CD4-positive, alpha-beta T cell (primary cell): ENCODE measurements around the gene DYRK2. TPM values are rescaled to one million over a fixed set of nuclear protein-coding genes. Genes with fewer than 3 reads are reported as not detected.
"Not testable (repeated sequence)": the region's sequence is repeated elsewhere in the genome, so short reads cannot be mapped to it uniquely, and the experiment has no call there.

Experiments used
- ATAC-seq: fragments of 200-7000 bp; cut with Tn5 transposase; one replicate; pipeline ENCODE4 v1.10.0; 2022; ENCODE audit warnings: mild to moderate bottlenecking; ENCODE audit not compliant: poor library complexity
- CTCF ChIA-PET: fragments of 350-600 bp; sonication (Branson Sonifier 250); formaldehyde crosslinking; loops from one replicate; lab custom pipeline; 2021; ENCODE audit warnings: antibody characterized with exemption, inconsistent platforms; lab: Charles Lee
- POLR2A ChIA-PET: fragments of 350-600 bp; sonication (Branson Sonifier 250); formaldehyde crosslinking; loops from one replicate; lab custom pipeline; 2021; ENCODE audit warnings: antibody characterized with exemption, inconsistent platforms; lab: Charles Lee
- DNase-seq, 14 experiments: peaks; one replicate each; pipeline ENCODE4 v3.0.0-alpha.2; 2013 to 2020; ENCODE audit warnings: mixed read lengths in 2 of 14
- H3K27ac ChIP-seq, 2 donors: one replicate each; pipeline versions ENCODE4 v1.5.1 to v1.7.0; 2013; ENCODE audit warnings: low read length in 2 of 2, low read depth in 1 of 2, mild to moderate bottlenecking in 1 of 2
- H3K27me3 ChIP-seq, 2 experiments: 1 replicate in 1 of 2; 2 replicates in 1 of 2; pipeline versions ENCODE4 v1.6.1 to v1.7.0; 2013; ENCODE audit warnings: low read length in 2 of 2, control low read depth in 1 of 2, mild to moderate bottlenecking in 1 of 2, moderate library complexity in 1 of 2; ENCODE audit not compliant: insufficient read depth in 2 of 2, control insufficient read depth in 1 of 2
- H3K36me3 ChIP-seq: one replicate; pipeline ENCODE4 v1.6.1; 2013; ENCODE audit warnings: low read length, control low read depth; ENCODE audit not compliant: insufficient read depth
- H3K4me1 ChIP-seq: one replicate; pipeline ENCODE4 v1.6.1; 2013; ENCODE audit warnings: low read length, control low read depth; ENCODE audit not compliant: insufficient read depth
- H3K4me3 ChIP-seq: one replicate; pipeline ENCODE4 v1.5.1; 2013; ENCODE audit warnings: mild to moderate bottlenecking, low read length, moderate library complexity
- H3K9me3 ChIP-seq, 2 experiments: 1 replicate in 1 of 2; 2 replicates in 1 of 2; pipeline versions ENCODE4 v1.6.1 to v1.7.0; 2013; ENCODE audit warnings: low read length in 2 of 2, mild to moderate bottlenecking in 2 of 2, control low read depth in 1 of 2, moderate library complexity in 1 of 2; ENCODE audit not compliant: control insufficient read depth in 1 of 2, insufficient read depth in 1 of 2
- H3K27ac Mint-ChIP-seq: one replicate; pipeline ENCODE4 v1.8.0; 2020; ENCODE audit warnings: mixed read lengths
- H3K27me3 Mint-ChIP-seq: one replicate; pipeline ENCODE4 v1.8.0; 2021; ENCODE audit warnings: mixed read lengths
- H3K36me3 Mint-ChIP-seq: one replicate; pipeline ENCODE4 v1.8.0; 2021; ENCODE audit warnings: low read depth, mixed read lengths
- H3K4me1 Mint-ChIP-seq: one replicate; pipeline ENCODE4 v1.8.0; 2021; ENCODE audit warnings: low read depth, mixed read lengths
- H3K4me3 Mint-ChIP-seq: one replicate; pipeline ENCODE4 v1.8.0; 2020; ENCODE audit warnings: mild to moderate bottlenecking, mixed read lengths
- H3K9me3 Mint-ChIP-seq: one replicate; pipeline ENCODE4 v1.8.0; 2020; ENCODE audit warnings: mixed read lengths
- CTCF ChIP-seq: fragments of 200-600 bp; IDR thresholded peaks from one replicate; pipeline ENCODE4 v1.8.0; 2022; ENCODE audit warnings: antibody characterized with exemption, mild to moderate bottlenecking
- intact Hi-C, 2 experiments: fragments of 100-400 bp; cut with DNase I in 1 of 2; cut with micrococcal nuclease in 1 of 2; formaldehyde crosslinking; loops; one replicate each; pipeline versions ENCODE4 v1.15.1 to v1.9.0; 2023 to 2025; cut with DNase I, micrococcal nuclease
- total RNA-seq, 174 experiments: library from RNA in 2 of 174; stranded (reverse) in 2 of 174; gene quantifications; one replicate each; pipeline ENCODE4 v1.2.3 and lab custom pipeline; 2021 to 2026

DYRK2 gene
- total RNA-seq, 2 experiments from 2014 or later, result 123 to 135 TPM

GRCh38 chr12:67669934-67670631 lies 21.5 kb downstream of the DYRK2 start:
- intact Hi-C loops, result loop anchor here in 1 of 2 experiments (5.0 kb wide), 1 partner anchor 313 kb away; no protein-coding TSS in a partner anchor

GRCh38 chr12:67671419-67671818 lies 22.9 kb downstream of the DYRK2 start:
- DNase-seq (no peak), ATAC-seq (no peak)
- ChIA-PET CTCF (no interaction called here), POLR2A (no interaction called here)
- Histone ChIP-seq H3K4me3 (no peak overlapping the region), H3K9me3 (peaks cover 7 to 17% of the 10 kb centered on the region in 2 experiments), H3K27ac (no peak overlapping the region), H3K4me1 (peaks cover 7% of the 10 kb centered on the region), H3K27me3 (no peaks in the 10 kb centered on the region), H3K36me3 (peaks cover 3% of the 10 kb centered on the region)
- TF ChIP-seq CTCF, result no peak
- H3K4me1 Mint-ChIP-seq, result peaks cover 45% of the 10 kb centered on the region
- peaks cover 81% of the 10 kb centered on the region for H3K36me3 Mint-ChIP-seq
- peaks cover 9% of the 10 kb centered on the region for H3K9me3 Mint-ChIP-seq
- H3K27ac Mint-ChIP-seq, result no peak overlapping the region
- no peak overlapping the region for H3K4me3 Mint-ChIP-seq
- no peaks in the 10 kb centered on the region for H3K27me3 Mint-ChIP-seq
- intact Hi-C loops, result no loop called here

More at GRCh38 chr12:67669934-67670631, 21.5 kb downstream of the DYRK2 start:
- no peak overlapping the region for H3K4me3 ChIP-seq
- Mint-ChIP-seq H3K36me3 (peaks cover 69% of the 10 kb centered on the region), H3K9me3 (peaks cover 9% of the 10 kb centered on the region), H3K27me3 (no peaks in the 10 kb centered on the region), H3K27ac (peak overlapping the region; percentile 70), H3K4me1 (peaks cover 50% of the 10 kb centered on the region), H3K4me3 (no peak overlapping the region)
- H3K27me3 ChIP-seq, result no peaks in the 10 kb centered on the region
- POLR2A ChIA-PET, result no interaction called here
- no peak for TF ChIP-seq CTCF
- peaks cover 7 to 17% of the 10 kb centered on the region in 2 experiments for H3K9me3 ChIP-seq
- CTCF ChIA-PET, result no interaction called here
- DNase-seq (no peak), ATAC-seq (no peak)
- no peak overlapping the region for H3K27ac ChIP-seq
- peaks cover 12% of the 10 kb centered on the region for H3K4me1 ChIP-seq
- peaks cover 9% of the 10 kb centered on the region for H3K36me3 ChIP-seq

GRCh38 chr12:67671892-67672291 lies 23.3 kb downstream of the DYRK2 start:
- peaks cover 9% of the 10 kb centered on the region for H3K9me3 Mint-ChIP-seq
- H3K27me3 Mint-ChIP-seq, result no peaks in the 10 kb centered on the region
- H3K27me3 ChIP-seq, result no peaks in the 10 kb centered on the region
- TF ChIP-seq CTCF, result no peak
- no peak for DNase-seq
- H3K27ac ChIP-seq, result no peak overlapping the region
- H3K27ac Mint-ChIP-seq, result peak overlapping the region; percentile 21
- ChIA-PET CTCF (no interaction called here), POLR2A (no interaction called here)
- H3K9me3 ChIP-seq, result peaks cover 7 to 17% of the 10 kb centered on the region in 2 experiments
- peaks cover 43% of the 10 kb centered on the region for H3K4me1 Mint-ChIP-seq
- no peak for ATAC-seq
- peaks cover 3% of the 10 kb centered on the region for H3K36me3 ChIP-seq
- H3K4me1 ChIP-seq, result peaks cover 7% of the 10 kb centered on the region
- H3K4me3 ChIP-seq, result no peak overlapping the region
- H3K36me3 Mint-ChIP-seq, result peaks cover 80% of the 10 kb centered on the region
- H3K4me3 Mint-ChIP-seq, result no peak overlapping the region
- intact Hi-C loops, result no loop called here

GRCh38 chr12:67672507-67672906 lies 24.0 kb downstream of the DYRK2 start:
- intact Hi-C loops, H3K27ac ChIP-seq, ATAC-seq, DNase-seq, H3K4me3 ChIP-seq, H3K4me3 Mint-ChIP-seq, H3K27me3 ChIP-seq, H3K27me3 Mint-ChIP-seq, POLR2A ChIA-PET, H3K36me3 ChIP-seq, H3K4me1 ChIP-seq, H3K9me3 Mint-ChIP-seq: not testable (repeated sequence)
- Mint-ChIP-seq H3K4me1 (peaks cover 43% of the 10 kb centered on the region), H3K36me3 (peaks cover 73% of the 10 kb centered on the region), H3K27ac (peak overlapping the region; percentile 21)
- CTCF ChIA-PET, result interaction anchor here (0.7 kb wide), 1 partner anchor 40 kb away, joined by 3 read pairs; no protein-coding TSS in a partner anchor
- peaks cover 7 to 17% of the 10 kb centered on the region in 2 experiments for H3K9me3 ChIP-seq

- peaks cover 44% of the 10 kb centered on the region for H3K4me1 Mint-ChIP-seq
- intact Hi-C loops, H3K4me3 Mint-ChIP-seq, H3K36me3 ChIP-seq, ATAC-seq, DNase-seq, POLR2A ChIA-PET, CTCF ChIA-PET, H3K27ac ChIP-seq, H3K27me3 ChIP-seq, H3K4me1 ChIP-seq, H3K9me3 Mint-ChIP-seq, H3K27me3 Mint-ChIP-seq, H3K4me3 ChIP-seq: not testable (repeated sequence)
- peaks cover 73% of the 10 kb centered on the region for H3K36me3 Mint-ChIP-seq
- peak overlapping the region; percentile 2 for H3K27ac Mint-ChIP-seq
- H3K9me3 ChIP-seq, result peaks cover 7 to 17% of the 10 kb centered on the region in 2 experiments
Measured at GRCh38 chr12:67673509-67673908, 25.0 kb downstream of the DYRK2 start.
